Loucy (cell line): ENCODE results near the gene NR3C2.

ENCODE experiments used
- CTCF ChIP-seq: fragments of 200-600 bp; sonication (generic); conservative IDR thresholded peaks from 2 replicates; pipeline ENCODE4 v1.5.1; 2014; ENCODE audit warnings: mild to moderate bottlenecking, antibody characterized with exemption, low read length
- EZH2phosphoT487 ChIP-seq: fragments of 200-600 bp; IDR thresholded peaks from 2 replicates; pipeline ENCODE4 v1.6.1; 2018; ENCODE audit warnings: antibody characterized with exemption, mild to moderate bottlenecking, moderate library complexity, borderline replicate concordance

DNA sequence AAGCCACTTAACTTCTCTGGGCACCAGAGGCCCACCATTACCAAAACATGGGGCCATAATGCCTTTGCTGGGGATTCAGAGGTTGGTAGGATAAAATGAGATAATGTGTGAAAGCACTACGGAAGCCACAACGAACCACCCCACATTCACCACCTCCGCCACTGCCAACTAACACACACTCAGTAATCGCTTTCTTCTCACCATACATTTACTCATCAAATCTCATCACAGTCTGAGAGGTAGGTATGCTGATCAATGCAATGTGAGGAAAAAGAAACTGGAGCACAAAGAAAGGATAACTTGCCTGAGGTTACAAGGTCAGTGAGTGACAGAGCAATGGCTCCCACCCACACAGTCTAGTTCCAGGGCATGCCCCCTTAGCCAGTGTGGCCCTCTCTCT lies 257.3 kb downstream of the NR3C2 start:
- TF ChIP-seq EZH2phosphoT487 = no peak
- TF ChIP-seq CTCF = no peak
